ENCODE results near the gene CFAP92.

- TF ChIP-seq POLR2AphosphoS5 (IDR thresholded peaks at IDR 0.05) (no peak), CTCF (IDR thresholded peaks at IDR 0.05) (no peak), POLR2A (IDR thresholded peaks at IDR 0.05) (no peak)
Measured at GRCh38 chr3:128922804-128923459, 70.9 kb downstream of the CFAP92 start.

Measured in breast epithelium (tissue), 3 donors.